ENCODE data around the gene ASCL2.

The ASCL2 gene

GRCh38 chr11:2268729-2269600, 1.4 kb downstream of the ASCL2 start:
- Histone ChIP-seq H3K27ac (ENCODE audit: low read length, poor library complexity, severe bottlenecking) (no peak overlapping the region), H3K4me3 (ENCODE audit: insufficient read depth in 1 of 2, low read depth in 1 of 2, low read length in 2 of 2) (peak overlapping the region; percentile 32 to 47), H3K9ac (ENCODE audit: low read length) (no peak overlapping the region), H3K27me3 (ENCODE audit: control insufficient read depth in 1 of 2, insufficient read depth in 1 of 2, low read length in 2 of 2) (peaks cover 63 to 84% of the 10 kb centered on the region in 2 experiments), H3K79me1 (replicated peaks; ENCODE audit: low read length, poor library complexity, severe bottlenecking) (no peaks in the 10 kb centered on the region), H3K4ac (ENCODE audit: low read depth in 1 of 2, low read length in 2 of 2) (no peak overlapping the region), H2BK15ac (ENCODE audit: low read depth, poor library complexity, severe bottlenecking) (no peak overlapping the region), H2AK5ac (ENCODE audit: low read length, severe bottlenecking) (no peak overlapping the region), H3K36me3 (ENCODE audit: control insufficient read depth in 1 of 2, insufficient read depth in 2 of 2, low read depth in 1 of 2, low read length in 2 of 2) (peaks cover 0 to 7% of the 10 kb centered on the region in 2 experiments), H3K18ac (ENCODE audit: low read depth in 1 of 2, low read length in 2 of 2) (no peak overlapping the region), H2AFZ (ENCODE audit: low read depth, low read length) (no peak overlapping the region), H2BK12ac (ENCODE audit: low read length in 2 of 2) (no peak overlapping the region), H3K23ac (ENCODE audit: low read length in 2 of 2) (no peak overlapping the region), H3K9me3 (ENCODE audit: control insufficient read depth, low read length) (no peaks in the 10 kb centered on the region), H2BK5ac (ENCODE audit: low read depth, low read length, poor library complexity, severe bottlenecking) (no peak overlapping the region), H4K8ac (ENCODE audit: low read length) (no peak overlapping the region), H3K14ac (ENCODE audit: low read length in 2 of 2) (no peak overlapping the region), H4K91ac (ENCODE audit: low read length) (no peak overlapping the region), H3K4me1 (ENCODE audit: control insufficient read depth, insufficient read depth, low read depth, low read length) (peaks cover 11% of the 10 kb centered on the region), H3K4me2 (ENCODE audit: low read length, poor library complexity, severe bottlenecking) (peak overlapping the region; percentile 73), H2BK120ac (ENCODE audit: low read depth, low read length) (no peak overlapping the region)
- peak; percentile 18 for DNase-seq
- 3% methylated on average over 19 of the region's 89 CpGs for WGBS

GRCh38 chr11:2267851-2268728, 2.3 kb downstream of the ASCL2 start:
- 83% methylated on average over 21 of the region's 26 CpGs for WGBS

GRCh38 chr11:2267306-2267850, 3.0 kb downstream of the ASCL2 start:
- Histone ChIP-seq H2BK15ac (ENCODE audit: low read depth, poor library complexity, severe bottlenecking) (no peak overlapping the region), H4K8ac (ENCODE audit: low read length) (no peak overlapping the region), H3K4ac (ENCODE audit: low read depth in 1 of 2, low read length in 2 of 2) (no peak overlapping the region), H2BK120ac (ENCODE audit: low read depth, low read length) (no peak overlapping the region), H3K79me1 (replicated peaks; ENCODE audit: low read length, poor library complexity, severe bottlenecking) (no peaks in the 10 kb centered on the region), H3K9me3 (ENCODE audit: control insufficient read depth, low read length) (no peaks in the 10 kb centered on the region), H3K27me3 (ENCODE audit: control insufficient read depth in 1 of 2, insufficient read depth in 1 of 2, low read length in 2 of 2) (peaks cover 57 to 84% of the 10 kb centered on the region in 2 experiments), H3K18ac (ENCODE audit: low read depth in 1 of 2, low read length in 2 of 2) (no peak overlapping the region), H3K27ac (ENCODE audit: low read length, poor library complexity, severe bottlenecking) (no peak overlapping the region), H3K9ac (ENCODE audit: low read length) (no peak overlapping the region), H2AFZ (ENCODE audit: low read depth, low read length) (no peak overlapping the region), H3K23ac (ENCODE audit: low read length in 2 of 2) (no peak overlapping the region), H2BK5ac (ENCODE audit: low read depth, low read length, poor library complexity, severe bottlenecking) (no peak overlapping the region), H4K91ac (ENCODE audit: low read length) (no peak overlapping the region), H3K4me3 (ENCODE audit: insufficient read depth in 1 of 2, low read depth in 1 of 2, low read length in 2 of 2) (no peak overlapping the region), H2BK12ac (ENCODE audit: low read length in 2 of 2) (no peak overlapping the region), H3K14ac (ENCODE audit: low read length in 2 of 2) (no peak overlapping the region), H2AK5ac (ENCODE audit: low read length, severe bottlenecking) (no peak overlapping the region), H3K4me1 (ENCODE audit: control insufficient read depth, insufficient read depth, low read depth, low read length) (peaks cover 11% of the 10 kb centered on the region), H3K36me3 (ENCODE audit: control insufficient read depth in 1 of 2, insufficient read depth in 2 of 2, low read depth in 1 of 2, low read length in 2 of 2) (peaks cover 0 to 7% of the 10 kb centered on the region in 2 experiments), H3K4me2 (ENCODE audit: low read length, poor library complexity, severe bottlenecking) (no peak overlapping the region)
- no peak for DNase-seq
- 82% methylated on average over 12 of the region's 12 CpGs for WGBS

More at GRCh38 chr11:2267851-2268728, 2.3 kb downstream of the ASCL2 start:
- H3K36me3 ChIP-seq (ENCODE audit: control insufficient read depth in 1 of 2, insufficient read depth in 2 of 2, low read depth in 1 of 2, low read length in 2 of 2), result peaks cover 0 to 7% of the 10 kb centered on the region in 2 experiments
- no peak for DNase-seq
- H4K91ac ChIP-seq (ENCODE audit: low read length), result no peak overlapping the region
- no peak overlapping the region for H3K9ac ChIP-seq (ENCODE audit: low read length)
- H3K9me3 ChIP-seq (ENCODE audit: control insufficient read depth, low read length), result no peaks in the 10 kb centered on the region
- no peak overlapping the region for H2BK12ac ChIP-seq (ENCODE audit: low read length in 2 of 2)
- peaks cover 59 to 84% of the 10 kb centered on the region in 2 experiments for H3K27me3 ChIP-seq (ENCODE audit: control insufficient read depth in 1 of 2, insufficient read depth in 1 of 2, low read length in 2 of 2)
- H3K14ac ChIP-seq (ENCODE audit: low read length in 2 of 2), result no peak overlapping the region
- no peak overlapping the region for H3K4me2 ChIP-seq (ENCODE audit: low read length, poor library complexity, severe bottlenecking)
- H4K8ac ChIP-seq (ENCODE audit: low read length), result no peak overlapping the region
- H2BK15ac ChIP-seq (ENCODE audit: low read depth, poor library complexity, severe bottlenecking), result no peak overlapping the region
- H3K18ac ChIP-seq (ENCODE audit: low read depth in 1 of 2, low read length in 2 of 2), result no peak overlapping the region
- H3K4me1 ChIP-seq (ENCODE audit: control insufficient read depth, insufficient read depth, low read depth, low read length), result peaks cover 11% of the 10 kb centered on the region
- no peak overlapping the region for H2BK5ac ChIP-seq (ENCODE audit: low read depth, low read length, poor library complexity, severe bottlenecking)
- no peak overlapping the region for H3K27ac ChIP-seq (ENCODE audit: low read length, poor library complexity, severe bottlenecking)
- H3K4ac ChIP-seq (ENCODE audit: low read depth in 1 of 2, low read length in 2 of 2), result no peak overlapping the region
- peak overlapping the region in 1 of 2 experiments; percentile 46 for H3K23ac ChIP-seq (ENCODE audit: low read length in 2 of 2)
- no peak overlapping the region for H2AFZ ChIP-seq (ENCODE audit: low read depth, low read length)
- no peak overlapping the region for H3K4me3 ChIP-seq (ENCODE audit: insufficient read depth in 1 of 2, low read depth in 1 of 2, low read length in 2 of 2)
- no peak overlapping the region for H2AK5ac ChIP-seq (ENCODE audit: low read length, severe bottlenecking)
- H3K79me1 ChIP-seq (replicated peaks; ENCODE audit: low read length, poor library complexity, severe bottlenecking), result no peaks in the 10 kb centered on the region
- no peak overlapping the region for H2BK120ac ChIP-seq (ENCODE audit: low read depth, low read length)

Data from mesenchymal stem cell (in vitro differentiated cells and primary cell).